Measurements from ENCODE around the gene TTLL7.

DNA sequence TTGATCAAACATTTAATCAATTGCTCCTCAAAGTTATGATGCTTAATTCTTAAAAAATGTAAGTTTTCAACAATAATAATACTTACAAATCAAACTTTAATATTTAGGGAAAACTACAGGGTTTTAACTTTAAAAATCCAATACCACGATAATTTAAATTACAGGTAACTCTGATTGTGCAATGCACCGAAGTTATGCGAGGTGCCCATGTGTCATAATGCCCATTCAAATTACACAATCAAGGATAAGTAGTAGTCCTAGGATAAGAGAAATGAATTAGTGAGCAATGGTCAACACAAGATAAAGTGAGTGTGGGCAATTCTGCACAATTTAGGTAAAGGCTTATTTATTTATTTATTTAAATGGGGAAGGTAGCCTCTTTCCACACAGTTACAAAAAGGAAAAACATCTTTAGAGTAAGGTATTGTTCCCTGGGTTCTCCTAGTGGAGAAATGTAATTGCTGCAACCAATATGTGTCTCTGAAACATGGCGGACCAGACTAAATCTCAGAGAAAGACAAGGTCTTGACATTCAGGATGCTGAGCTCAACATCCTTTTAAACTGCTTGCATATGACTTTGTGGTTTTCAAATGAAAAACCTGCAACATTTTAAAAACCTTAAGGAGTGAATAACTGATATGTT is 164.2 kb downstream of the TTLL7 start:
- TF ChIP-seq, protein P1, sequence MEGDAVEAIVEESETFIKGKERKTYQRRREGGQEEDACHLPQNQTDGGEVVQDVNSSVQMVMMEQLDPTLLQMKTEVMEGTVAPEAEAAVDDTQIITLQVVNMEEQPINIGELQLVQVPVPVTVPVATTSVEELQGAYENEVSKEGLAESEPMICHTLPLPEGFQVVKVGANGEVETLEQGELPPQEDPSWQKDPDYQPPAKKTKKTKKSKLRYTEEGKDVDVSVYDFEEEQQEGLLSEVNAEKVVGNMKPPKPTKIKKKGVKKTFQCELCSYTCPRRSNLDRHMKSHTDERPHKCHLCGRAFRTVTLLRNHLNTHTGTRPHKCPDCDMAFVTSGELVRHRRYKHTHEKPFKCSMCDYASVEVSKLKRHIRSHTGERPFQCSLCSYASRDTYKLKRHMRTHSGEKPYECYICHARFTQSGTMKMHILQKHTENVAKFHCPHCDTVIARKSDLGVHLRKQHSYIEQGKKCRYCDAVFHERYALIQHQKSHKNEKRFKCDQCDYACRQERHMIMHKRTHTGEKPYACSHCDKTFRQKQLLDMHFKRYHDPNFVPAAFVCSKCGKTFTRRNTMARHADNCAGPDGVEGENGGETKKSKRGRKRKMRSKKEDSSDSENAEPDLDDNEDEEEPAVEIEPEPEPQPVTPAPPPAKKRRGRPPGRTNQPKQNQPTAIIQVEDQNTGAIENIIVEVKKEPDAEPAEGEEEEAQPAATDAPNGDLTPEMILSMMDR (IDR thresholded peaks at IDR 0.05), result no peak
- no peak for TF ChIP-seq POLR2A (IDR thresholded peaks at IDR 0.05)

All from esophagus squamous epithelium (tissue), 4 donors.